ENCODE data around the gene KRT32.
A peak's percentile ranks its signal among the peaks of the same experiment; 100 is the strongest.

KRT32 gene

GRCh38 chr17:41486809-41487530 is 19.8 kb upstream of the KRT32 start:
- DNase-seq (ENCODE audit: low read depth) = no peak
- no peak overlapping the region for H3K4me3 ChIP-seq (ENCODE audit: low read depth, low read length)
- TF ChIP-seq, protein P1, sequence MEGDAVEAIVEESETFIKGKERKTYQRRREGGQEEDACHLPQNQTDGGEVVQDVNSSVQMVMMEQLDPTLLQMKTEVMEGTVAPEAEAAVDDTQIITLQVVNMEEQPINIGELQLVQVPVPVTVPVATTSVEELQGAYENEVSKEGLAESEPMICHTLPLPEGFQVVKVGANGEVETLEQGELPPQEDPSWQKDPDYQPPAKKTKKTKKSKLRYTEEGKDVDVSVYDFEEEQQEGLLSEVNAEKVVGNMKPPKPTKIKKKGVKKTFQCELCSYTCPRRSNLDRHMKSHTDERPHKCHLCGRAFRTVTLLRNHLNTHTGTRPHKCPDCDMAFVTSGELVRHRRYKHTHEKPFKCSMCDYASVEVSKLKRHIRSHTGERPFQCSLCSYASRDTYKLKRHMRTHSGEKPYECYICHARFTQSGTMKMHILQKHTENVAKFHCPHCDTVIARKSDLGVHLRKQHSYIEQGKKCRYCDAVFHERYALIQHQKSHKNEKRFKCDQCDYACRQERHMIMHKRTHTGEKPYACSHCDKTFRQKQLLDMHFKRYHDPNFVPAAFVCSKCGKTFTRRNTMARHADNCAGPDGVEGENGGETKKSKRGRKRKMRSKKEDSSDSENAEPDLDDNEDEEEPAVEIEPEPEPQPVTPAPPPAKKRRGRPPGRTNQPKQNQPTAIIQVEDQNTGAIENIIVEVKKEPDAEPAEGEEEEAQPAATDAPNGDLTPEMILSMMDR (IDR thresholded peaks at IDR 0.05; ENCODE audit: low read depth, low read length, missing control alignments) = peak; percentile 79

DNA sequence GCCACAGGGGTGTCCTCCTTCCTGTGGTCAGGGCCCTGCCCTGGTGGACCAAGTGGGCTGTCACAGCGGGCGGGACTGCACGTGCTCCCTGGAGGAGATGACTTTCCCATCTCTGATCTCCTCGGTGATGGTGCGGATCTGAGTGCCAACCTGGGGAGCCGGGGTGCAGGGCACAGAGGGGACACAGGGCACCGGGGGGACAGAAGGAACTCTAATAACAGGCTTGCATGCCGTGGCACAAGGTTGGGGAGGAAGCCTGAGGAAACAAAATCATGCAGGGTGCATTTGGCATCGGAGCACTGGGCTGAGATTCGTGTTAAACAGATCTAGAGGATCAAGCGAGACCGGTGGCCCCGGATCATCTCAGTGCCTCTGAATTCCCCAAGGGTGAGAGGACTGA is 19.1 kb upstream of the KRT32 start:
- TF ChIP-seq, protein P1 (IDR thresholded peaks at IDR 0.05; ENCODE audit: low read depth, low read length, missing control alignments) = no peak
- H3K4me3 ChIP-seq (ENCODE audit: low read depth, low read length) = no peak overlapping the region
- DNase-seq (ENCODE audit: low read depth) = no peak

GRCh38 chr17:41484920-41485904 is 18.0 kb upstream of the KRT32 start:
- H3K4me3 ChIP-seq (ENCODE audit: low read depth, low read length) = no peak overlapping the region
- DNase-seq (ENCODE audit: low read depth) = no peak
- TF ChIP-seq, protein P1 (IDR thresholded peaks at IDR 0.05; ENCODE audit: low read depth, low read length, missing control alignments) = no peak

DNA sequence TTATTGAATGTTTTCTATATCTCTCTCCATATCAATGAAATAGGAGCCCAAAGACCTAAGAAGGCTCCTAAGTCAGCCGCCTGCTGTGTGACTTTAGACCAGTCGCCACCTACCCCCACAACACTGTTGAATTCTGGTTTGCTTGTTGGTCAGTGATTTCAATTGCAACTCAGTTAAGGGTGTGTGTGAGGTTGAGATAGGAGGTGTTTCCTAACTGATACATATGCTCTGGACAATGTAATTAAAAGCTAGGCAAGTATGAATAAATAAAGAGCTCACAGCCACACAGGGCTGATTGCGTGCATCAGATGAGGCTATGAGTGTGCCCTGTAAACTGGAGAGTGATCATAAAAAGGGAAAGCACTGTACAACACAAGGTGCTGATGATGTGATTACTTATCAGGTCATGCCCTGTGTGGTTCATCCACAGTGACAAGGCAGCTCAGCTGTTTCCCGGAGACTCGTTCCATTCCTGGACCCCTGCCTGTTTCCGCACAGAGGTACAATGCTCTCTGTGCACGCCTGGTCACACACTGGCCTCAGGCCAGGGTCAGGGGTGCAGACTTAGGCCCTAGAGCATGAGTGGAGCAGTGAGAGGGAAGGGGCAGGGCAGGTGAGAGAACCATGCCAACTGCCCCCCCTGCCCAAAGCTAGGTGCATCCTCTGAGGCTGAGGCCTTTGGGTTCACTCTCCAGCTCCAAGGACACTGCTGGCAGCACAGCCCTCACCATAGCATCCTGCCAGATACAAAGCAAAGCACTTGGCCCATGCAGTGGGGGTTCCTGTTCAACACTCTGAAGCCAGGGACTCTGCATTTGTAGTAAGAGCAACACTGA is 17.0 kb upstream of the KRT32 start:
- TF ChIP-seq, protein P1 (IDR thresholded peaks at IDR 0.05; ENCODE audit: low read depth, low read length, missing control alignments) = no peak
- no peak overlapping the region for H3K4me3 ChIP-seq (ENCODE audit: low read depth, low read length)
- no peak for DNase-seq (ENCODE audit: low read depth)

DNA sequence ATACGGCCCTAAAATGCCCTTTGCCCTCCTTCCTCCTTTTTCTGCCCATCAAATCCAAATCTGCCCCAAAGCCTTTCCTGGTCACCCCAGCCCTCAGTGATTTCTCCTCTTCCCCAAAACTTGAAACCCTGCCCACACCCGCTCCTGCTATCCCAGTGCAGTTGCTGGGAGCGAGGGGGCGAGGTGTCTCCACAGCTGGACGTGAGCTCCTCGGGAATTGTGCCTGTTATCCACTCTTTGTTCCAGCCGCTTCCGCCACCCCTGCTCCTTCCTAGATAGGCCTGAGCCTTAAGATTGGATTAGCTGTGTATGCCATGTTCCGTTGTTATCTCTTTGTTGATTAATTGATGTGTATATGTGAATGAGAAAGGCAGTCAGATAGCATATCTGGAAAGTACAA is 16.3 kb upstream of the KRT32 start:
- TF ChIP-seq, protein P1 (IDR thresholded peaks at IDR 0.05; ENCODE audit: low read depth, low read length, missing control alignments) = no peak
- DNase-seq (ENCODE audit: low read depth) = no peak
- H3K4me3 ChIP-seq (ENCODE audit: low read depth, low read length) = no peak overlapping the region

DNA sequence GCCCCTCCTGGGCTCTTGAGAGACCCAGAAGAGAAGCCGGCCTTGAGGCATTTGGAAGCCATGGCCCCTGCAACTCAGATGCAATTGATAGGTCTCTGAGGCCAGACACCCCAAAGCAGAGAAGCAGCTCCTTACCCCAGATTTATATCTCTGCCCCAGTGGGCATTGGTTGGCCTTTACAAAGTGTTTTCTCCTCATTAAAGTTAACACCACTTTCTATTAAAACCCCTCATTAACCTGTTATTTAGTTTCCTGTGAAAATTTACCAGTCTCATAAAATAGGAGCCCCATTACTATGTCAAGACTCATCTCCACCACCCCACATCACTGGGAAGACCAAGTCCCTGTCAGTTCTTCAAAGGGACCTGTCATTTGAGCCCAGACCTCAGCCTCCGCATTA is 13.8 kb upstream of the KRT32 start, which contains the start of gene KRT35:
Gene KRT35, minus strand, starts transcription at position 116 of the 400 bp plus-strand sequence. Its CDS starts 54 bp downstream, at position 62.
- TF ChIP-seq, protein P1 (IDR thresholded peaks at IDR 0.05; ENCODE audit: low read depth, low read length, missing control alignments) = no peak

More for the DNA sequence above, 13.8 kb upstream of the KRT32 start, which contains the start of gene KRT35:
- H3K4me3 ChIP-seq (ENCODE audit: low read depth, low read length) = no peak within 1 kb of the TSS
- no peak for DNase-seq (ENCODE audit: low read depth)

All from GM12864 (cell line).